Ovary (tissue), 3 donors: ENCODE results near the gene ELMO2.

Experiments
- CTCF ChIP-seq, 3 donors: fragments of 450-650 bp in 2 of 3; fragments of 200-600 bp in 1 of 3; IDR thresholded peaks; one replicate each; pipeline versions ENCODE4 v1.5.1 to v1.8.0; 2016 to 2022; ENCODE audit warnings: antibody characterized with exemption in 3 of 3, mild to moderate bottlenecking in 1 of 3
- EP300 ChIP-seq: sonication (generic); formaldehyde crosslinking; IDR thresholded peaks from one replicate; pipeline ENCODE4 v1.6.1; 2017; ENCODE audit warnings: antibody characterized with exemption
- POLR2A ChIP-seq: fragments of 450-650 bp; IDR thresholded peaks from one replicate; pipeline ENCODE4 v1.6.1; 2017; ENCODE audit warnings: antibody characterized with exemption, mild to moderate bottlenecking, moderate library complexity
- donor health status: DM: no; HTN: no; CAD: no.

GRCh38 chr20:46434597-46434996 lies 28.2 kb upstream of the ELMO2 start:
- TF ChIP-seq CTCF (IDR thresholded peaks at IDR 0.05) = no peak
- TF ChIP-seq POLR2A = no peak
- TF ChIP-seq EP300 = no peak
